Measurements from ENCODE around the gene PLEKHA4.
"Not testable (repeated sequence)": the region's sequence is repeated elsewhere in the genome, so short reads cannot be mapped to it uniquely, and the experiment has no call there.

PLEKHA4 gene

GRCh38 chr19:48795055-48795684 lies 73.2 kb downstream of the PLEKHA4 start:
- DNase-seq = peak; percentile 85

- DNase-seq = no peak
These were observed 74.1 kb downstream of the PLEKHA4 start for GRCh38 chr19:48794291-48794690.

GRCh38 chr19:48793271-48793670 lies 75.1 kb downstream of the PLEKHA4 start:
- no peak for DNase-seq

GRCh38 chr19:48787331-48787730 lies 81.1 kb downstream of the PLEKHA4 start:
- DNase-seq = not testable (repeated sequence)

Data from GDM1 (cell line).